OCI-LY3 (cell line): Measurements from ENCODE around the gene COL4A5.
"Not testable (repeated sequence)": the region's sequence is repeated elsewhere in the genome, so short reads cannot be mapped to it uniquely, and the experiment has no call there.

Source experiments
- H2AFZ ChIP-seq: fragments of 200-600, 300-600 bp; shearing (Covaris generic); 2 replicates; pipeline ENCODE4 v1.6.0; 2014; ENCODE audit warnings: antibody characterized with exemption, low read depth, low read length
- H3K27ac ChIP-seq: fragments of 200-600, 300-600 bp; sonication (generic); 2 replicates; pipeline ENCODE4 v1.5.1; 2014; ENCODE audit warnings: mild to moderate bottlenecking, low read length, moderate library complexity, mixed read lengths
- H3K27me3 ChIP-seq: fragments of 200-600, 300-600 bp; sonication (generic); 2 replicates; pipeline ENCODE4 v1.6.1; 2014; ENCODE audit warnings: low read depth, low read length, mixed read lengths
- H3K36me3 ChIP-seq: fragments of 200-600, 300-600 bp; sonication (generic); replicated peaks from 2 replicates; pipeline ENCODE3; 2014; ENCODE audit warnings: low read depth, low read length, mixed read lengths
- H3K4me1 ChIP-seq: fragments of 300-600, 200-600 bp; sonication (generic); 2 replicates; pipeline ENCODE4 v1.6.1; 2014; ENCODE audit warnings: low read length, mixed read lengths
- H3K4me2 ChIP-seq: fragments of 200-600, 300-600 bp; sonication (generic); 2 replicates; pipeline ENCODE4 v1.6.1; 2014; ENCODE audit warnings: low read length, mixed read lengths
- H3K4me3 ChIP-seq: fragments of 300-600, 200-600 bp; sonication (generic); 2 replicates; pipeline ENCODE4 v1.5.1; 2014; ENCODE audit warnings: antibody characterized with exemption, mild to moderate bottlenecking, low read length, moderate library complexity
- H3K79me2 ChIP-seq: fragments of 300-600, 200-600 bp; shearing (Covaris generic); 2 replicates; pipeline ENCODE4 v1.6.1; 2014; ENCODE audit warnings: mild to moderate bottlenecking, low read length, mixed read lengths
- H3K9ac ChIP-seq: fragments of 300-600, 200-600 bp; shearing (Covaris generic); 2 replicates; pipeline ENCODE4 v1.6.0; 2014; ENCODE audit warnings: mild to moderate bottlenecking, low read length, moderate library complexity
- H3K9me3 ChIP-seq: fragments of 200-600, 300-600 bp; shearing (Covaris generic); 2 replicates; pipeline ENCODE4 v1.6.1; 2014; ENCODE audit warnings: low read length, mixed read lengths; ENCODE audit not compliant: insufficient read depth
- H4K20me1 ChIP-seq: fragments of 200-600, 300-600 bp; sonication (generic); 2 replicates; pipeline ENCODE4 v1.6.1; 2016; ENCODE audit warnings: low read length, mixed read lengths; ENCODE audit not compliant: insufficient read depth
- CTCF ChIP-seq: fragments of 200-600, 300-600 bp; sonication (generic); IDR thresholded peaks from 2 replicates; pipeline ENCODE4 v1.5.1; 2014; ENCODE audit warnings: antibody characterized with exemption, low read length, low read depth
- EZH2phosphoT487 ChIP-seq: fragments of 200-600 bp; shearing (Covaris generic); IDR thresholded peaks from 2 replicates; pipeline ENCODE4 v1.6.1; 2018; ENCODE audit warnings: antibody characterized with exemption, mixed run types, low read depth

Gene COL4A5

GRCh38 chrX:108439426-108439942 is at the start of gene COL4A5:
TSS of gene COL4A5 (plus strand) at chrX:108439838. CDS start at chrX:108440126, 288 bp downstream.
- TF ChIP-seq EZH2phosphoT487 (no peak), CTCF (no peak)
- H3K4me2 ChIP-seq: no peak within 1 kb of the TSS
- H3K4me3 ChIP-seq: no peak within 1 kb of the TSS
- H2AFZ ChIP-seq: no peak within 1 kb of the TSS
- H3K27ac ChIP-seq: no peak within 1 kb of the TSS
- no peaks in the 10 kb centered on the region for H3K27me3 ChIP-seq
- H3K9ac ChIP-seq: no peak within 1 kb of the TSS
- no peaks in the 10 kb centered on the region for H3K36me3 ChIP-seq
- no peaks in the 10 kb centered on the region for H3K9me3 ChIP-seq
- H3K4me1 ChIP-seq: no peaks in the 10 kb centered on the region
- no peaks in the 10 kb centered on the region for H3K79me2 ChIP-seq
- H4K20me1 ChIP-seq: no peaks in the 10 kb centered on the region

- not testable (repeated sequence) for H3K9ac ChIP-seq, H3K27me3 ChIP-seq, H3K4me1 ChIP-seq, H3K27ac ChIP-seq, H3K36me3 ChIP-seq, H3K79me2 ChIP-seq, H2AFZ ChIP-seq, H3K9me3 ChIP-seq, H3K4me3 ChIP-seq, H3K4me2 ChIP-seq, H4K20me1 ChIP-seq
Measured at GRCh38 chrX:108390976-108391717, 48.5 kb upstream of the COL4A5 start.

GRCh38 chrX:108396188-108396891 is 43.3 kb upstream of the COL4A5 start:
- Histone ChIP-seq H3K27me3 (no peaks in the 10 kb centered on the region), H3K9ac (no peak overlapping the region), H2AFZ (no peak overlapping the region), H3K36me3 (no peaks in the 10 kb centered on the region), H3K79me2 (no peaks in the 10 kb centered on the region), H3K27ac (no peak overlapping the region), H3K4me3 (no peak overlapping the region), H3K4me2 (no peak overlapping the region), H3K9me3 (no peaks in the 10 kb centered on the region), H3K4me1 (peaks cover 32% of the 10 kb centered on the region), H4K20me1 (no peaks in the 10 kb centered on the region)
- TF ChIP-seq CTCF: no peak
- no peak for TF ChIP-seq EZH2phosphoT487

GRCh38 chrX:108396986-108397385 is 42.7 kb upstream of the COL4A5 start:
- Histone ChIP-seq H4K20me1 (no peaks in the 10 kb centered on the region), H2AFZ (no peak overlapping the region), H3K9ac (no peak overlapping the region), H3K36me3 (no peaks in the 10 kb centered on the region), H3K79me2 (no peaks in the 10 kb centered on the region), H3K4me1 (peaks cover 32% of the 10 kb centered on the region), H3K27ac (peak overlapping the region; percentile 75; the same call in 1 of the 2 replicates), H3K9me3 (no peaks in the 10 kb centered on the region), H3K4me2 (peak overlapping the region; percentile 68; the same call in 1 of the 2 replicates), H3K27me3 (no peaks in the 10 kb centered on the region), H3K4me3 (no peak overlapping the region)
- TF ChIP-seq CTCF (no peak), EZH2phosphoT487 (no peak)
